ENCODE results near the gene GSPT1. TPM values are rescaled to one million over a fixed set of nuclear protein-coding genes. Genes with fewer than 3 reads are reported as not detected.
"Not testable (repeated sequence)": the region's sequence is repeated elsewhere in the genome, so short reads cannot be mapped to it uniquely, and the experiment has no call there.

Gene GSPT1
- polyA plus RNA-seq, 3 donors: 129 to 131 (median 129) TPM

GRCh38 chr16:11869353-11870228 is 46.2 kb downstream of the GSPT1 start:
- DNase-seq (ENCODE audit: low read depth in 3 of 3, low spot score in 2 of 3): no peak

- DNase-seq (ENCODE audit: low read depth in 3 of 3, low spot score in 2 of 3): no peak
These were observed 47.3 kb downstream of the GSPT1 start for GRCh38 chr16:11868412-11868980.

GRCh38 chr16:11862489-11862888 is 53.3 kb downstream of the GSPT1 start:
- DNase-seq (ENCODE audit: low read depth in 3 of 3, low spot score in 2 of 3): no peak

- no peak for DNase-seq (ENCODE audit: low read depth in 3 of 3, low spot score in 2 of 3)
These were observed 58.6 kb downstream of the GSPT1 start for GRCh38 chr16:11857161-11857560.

- no peak for DNase-seq (ENCODE audit: low read depth in 3 of 3, low spot score in 2 of 3)
These were observed 63.5 kb downstream of the GSPT1 start for GRCh38 chr16:11852092-11852809.

- DNase-seq (ENCODE audit: low read depth in 3 of 3, low spot score in 2 of 3): peak; percentile 84 to 92 (median 91)
These were observed 64.3 kb downstream of the GSPT1 start, which contains the start of gene RSL1D1 for GRCh38 chr16:11851294-11852091. Gene RSL1D1, minus strand, starts transcription at chr16:11851542. Its CDS starts 30 bp downstream, at chr16:11851512.

GRCh38 chr16:11848842-11849241 is 66.9 kb downstream of the GSPT1 start:
- no peak for DNase-seq (ENCODE audit: low read depth in 3 of 3, low spot score in 2 of 3)

GRCh38 chr16:11844499-11844898 is 71.3 kb downstream of the GSPT1 start:
- DNase-seq (ENCODE audit: low read depth in 3 of 3, low spot score in 2 of 3): no peak

GRCh38 chr16:11843861-11844260 is 71.9 kb downstream of the GSPT1 start:
- no peak for DNase-seq (ENCODE audit: low read depth in 3 of 3, low spot score in 2 of 3)

GRCh38 chr16:11843206-11843605 is 72.5 kb downstream of the GSPT1 start:
- DNase-seq (ENCODE audit: low read depth in 3 of 3, low spot score in 2 of 3): no peak

- no peak for DNase-seq (ENCODE audit: low read depth in 3 of 3, low spot score in 2 of 3)
These were observed 74.7 kb downstream of the GSPT1 start for GRCh38 chr16:11841026-11841425.

GRCh38 chr16:11836650-11837244 is 79.0 kb downstream of the GSPT1 start:
- no peak for DNase-seq (ENCODE audit: low read depth in 3 of 3, low spot score in 2 of 3)

GRCh38 chr16:11835891-11836649 is 79.7 kb downstream of the GSPT1 start:
- DNase-seq (ENCODE audit: low read depth in 3 of 3, low spot score in 2 of 3): no peak

GRCh38 chr16:11835309-11835708 is 80.4 kb downstream of the GSPT1 start:
- no peak for DNase-seq (ENCODE audit: low read depth in 3 of 3, low spot score in 2 of 3)

- no peak for DNase-seq (ENCODE audit: low read depth in 3 of 3, low spot score in 2 of 3)
These were observed 81.6 kb downstream of the GSPT1 start for GRCh38 chr16:11833951-11834695.

GRCh38 chr16:11828696-11829095 is 87.1 kb downstream of the GSPT1 start:
- no peak for DNase-seq (ENCODE audit: low read depth in 3 of 3, low spot score in 2 of 3)

GRCh38 chr16:11825520-11826165 is 90.1 kb downstream of the GSPT1 start:
- not testable (repeated sequence) for DNase-seq (ENCODE audit: low read depth in 3 of 3, low spot score in 2 of 3)

- no peak for DNase-seq (ENCODE audit: low read depth in 3 of 3, low spot score in 2 of 3)
These were observed 91.4 kb downstream of the GSPT1 start for GRCh38 chr16:11824362-11824761.

All from right renal cortex interstitium (tissue), 3 donors.